Middle frontal gyrus (tissue), 1 donor: ENCODE data around the gene COL17A1.

Experiments used
- DNase-seq: peaks from one replicate; pipeline ENCODE4 v3.0.0-alpha.2; 2015; ENCODE audit warnings: low spot score; ENCODE audit errors: extremely low spot score

The COL17A1 gene

GRCh38 chr10:104098358-104098925 lies 12.8 kb upstream of the COL17A1 start:
- no peak for DNase-seq

GRCh38 chr10:104096692-104097091 lies 11.0 kb upstream of the COL17A1 start:
- DNase-seq: no peak

DNA sequence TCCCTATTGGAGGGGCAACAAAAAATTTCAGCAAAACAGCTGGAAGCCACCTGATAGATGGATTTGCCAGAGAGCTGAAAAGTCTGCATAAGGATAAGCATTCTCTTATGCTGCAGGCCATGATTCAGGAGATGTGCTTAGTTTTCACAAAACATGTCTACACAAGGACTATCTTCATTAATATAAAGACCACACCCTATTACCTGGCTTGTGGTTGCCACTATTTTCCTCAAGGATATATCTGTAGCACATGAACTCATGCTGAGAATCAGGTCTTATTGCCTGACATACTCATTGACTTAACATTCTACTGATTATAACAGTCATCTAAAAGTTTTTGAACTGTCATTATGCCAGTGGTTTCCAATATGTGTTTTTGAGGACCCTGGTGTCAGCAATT lies 7.1 kb upstream of the COL17A1 start:
- DNase-seq: no peak

- DNase-seq: no peak
These were observed 4.9 kb upstream of the COL17A1 start for GRCh38 chr10:104090611-104091010.

DNA sequence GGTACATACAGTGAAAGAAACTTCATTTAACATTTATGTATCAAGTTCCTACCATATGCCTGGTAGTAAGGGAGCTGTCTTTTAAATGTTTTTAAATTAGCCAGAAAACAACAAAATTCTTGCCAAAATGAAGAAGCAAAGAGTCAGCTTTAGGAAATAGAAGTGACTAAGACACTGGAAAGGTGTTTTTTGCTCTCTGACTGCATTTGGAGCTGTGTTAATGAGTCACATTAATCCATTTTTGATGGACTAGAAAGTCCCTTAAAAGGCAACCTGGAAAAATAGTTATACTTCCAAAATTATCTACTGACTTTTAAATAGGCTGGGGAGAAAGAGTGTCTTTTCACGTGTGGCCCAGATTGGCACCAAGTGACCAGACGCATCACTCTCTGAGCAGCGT lies 3.9 kb upstream of the COL17A1 start:
- no peak for DNase-seq

GRCh38 chr10:104088239-104088638 lies 2.6 kb upstream of the COL17A1 start:
- DNase-seq: no peak

DNA sequence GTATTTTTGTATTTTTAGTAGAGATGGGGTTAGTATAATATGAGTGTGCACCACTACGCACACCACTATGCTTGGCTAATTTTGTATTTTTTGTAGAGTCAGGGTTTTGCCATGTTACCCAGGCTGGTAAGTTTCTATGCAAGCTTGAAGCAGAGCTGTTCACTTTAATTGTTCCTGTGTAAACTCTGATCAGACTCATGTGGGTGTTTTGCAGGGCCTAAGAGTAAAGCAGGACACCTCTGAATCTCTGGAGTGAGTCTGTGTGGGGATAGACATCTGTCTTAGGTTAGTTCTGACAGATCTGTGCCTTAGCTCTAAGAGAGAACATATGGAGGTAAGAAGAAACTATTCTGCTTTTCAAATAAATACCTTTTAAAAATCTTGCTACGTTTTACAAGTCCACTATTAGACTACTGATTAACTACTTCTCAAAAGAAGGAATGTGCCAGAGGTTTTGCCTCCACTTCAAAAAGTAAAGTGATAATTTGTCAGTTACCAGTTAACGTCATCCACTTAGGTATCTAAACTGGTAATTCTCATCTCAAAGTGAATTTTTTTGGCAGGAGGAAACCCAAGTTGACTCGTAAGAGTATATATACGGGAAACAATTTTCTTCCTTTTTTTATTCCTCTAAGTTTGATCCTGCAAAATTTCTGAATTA lies 1.1 kb downstream of the COL17A1 start:
- DNase-seq: no peak

- DNase-seq: no peak
These were observed 3.7 kb downstream of the COL17A1 start for GRCh38 chr10:104081998-104082397.

DNA sequence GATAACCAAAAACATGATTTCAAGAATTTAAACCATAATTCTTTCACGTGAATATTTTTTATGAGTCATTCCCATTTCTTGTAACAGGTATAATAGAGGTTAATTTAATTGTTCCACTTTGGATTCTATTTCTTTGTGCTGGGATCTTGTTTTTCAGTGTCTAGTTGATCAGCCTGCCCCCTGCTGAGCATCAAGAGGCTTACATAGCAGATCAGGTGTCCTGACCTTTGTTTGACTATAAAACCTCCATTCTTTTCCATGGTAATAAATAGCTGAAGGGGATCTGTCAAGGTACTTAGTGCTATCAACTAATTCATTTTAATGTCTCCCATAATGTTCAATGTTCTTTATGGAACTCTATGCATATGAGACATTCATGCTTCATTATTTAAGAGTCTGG lies 4.9 kb downstream of the COL17A1 start:
- DNase-seq: no peak

DNA sequence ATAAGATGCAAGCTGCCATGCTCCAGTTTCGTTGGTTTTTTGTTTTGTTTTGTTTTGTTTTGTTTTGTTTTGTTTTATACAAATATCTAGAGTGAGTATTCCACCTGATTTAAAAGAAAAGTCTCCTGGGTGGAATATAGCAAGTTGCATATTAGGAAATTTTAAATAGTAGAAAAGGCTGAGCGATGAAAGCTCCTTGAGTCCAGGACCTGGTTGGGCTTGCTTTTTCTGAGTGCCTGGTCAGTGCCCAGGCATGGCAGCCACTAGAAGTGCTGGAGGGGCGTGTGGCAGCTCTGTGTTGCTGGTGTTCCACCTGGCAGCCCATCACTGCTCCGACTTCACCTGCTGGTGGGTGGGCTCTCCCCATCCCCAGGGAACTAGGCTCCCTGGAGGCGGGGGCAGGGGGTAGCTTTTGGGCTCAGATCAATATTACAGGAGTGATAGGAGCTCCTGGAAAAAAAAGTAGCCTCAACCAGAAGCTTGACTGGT lies 8.0 kb downstream of the COL17A1 start:
- no peak for DNase-seq

GRCh38 chr10:104077247-104077646 lies 8.4 kb downstream of the COL17A1 start:
- DNase-seq: no peak

DNA sequence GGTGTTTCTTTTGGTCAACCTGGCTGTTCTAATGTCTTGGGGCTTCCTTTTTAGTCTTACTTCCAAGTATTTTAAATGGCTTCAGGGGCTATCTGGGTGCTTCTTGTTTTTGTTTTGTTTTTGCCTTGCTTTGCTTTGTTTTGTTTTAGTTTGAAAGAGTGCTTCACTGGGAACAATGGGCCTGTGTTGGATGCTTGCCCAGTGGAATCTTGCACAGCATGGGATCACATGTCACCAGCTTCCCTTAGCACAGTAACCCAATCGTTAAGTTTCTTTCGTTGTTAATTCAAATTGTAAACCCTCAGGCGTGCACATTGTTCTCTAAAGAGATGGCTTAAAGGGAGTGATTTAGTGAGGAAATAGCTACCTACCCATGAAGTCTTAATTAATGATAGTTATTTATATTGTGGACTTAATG lies 8.9 kb downstream of the COL17A1 start:
- no peak for DNase-seq

- DNase-seq: no peak
These were observed 11.2 kb downstream of the COL17A1 start for GRCh38 chr10:104074505-104074904.

DNA sequence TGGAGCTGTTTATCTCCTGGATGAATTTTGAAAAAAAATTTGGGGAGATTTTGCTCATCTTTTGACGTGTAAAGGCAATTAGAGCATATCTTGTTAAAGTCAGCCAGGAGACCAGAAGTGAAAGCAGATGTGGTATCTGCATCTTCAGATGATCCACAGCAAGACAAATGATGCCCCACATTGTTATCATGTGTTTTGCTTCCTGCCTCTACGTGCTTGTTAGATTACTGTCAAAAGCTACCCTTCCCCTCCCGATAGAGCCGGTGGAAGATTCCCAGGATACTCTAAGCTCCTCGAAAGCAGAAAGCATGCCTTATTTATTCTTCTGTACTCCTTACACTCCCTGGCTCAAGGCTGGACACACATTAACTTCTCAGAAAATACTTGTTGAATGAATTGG lies 12.9 kb downstream of the COL17A1 start:
- DNase-seq: no peak

- DNase-seq: no peak
These were observed 16.1 kb downstream of the COL17A1 start for GRCh38 chr10:104069613-104070012.

DNA sequence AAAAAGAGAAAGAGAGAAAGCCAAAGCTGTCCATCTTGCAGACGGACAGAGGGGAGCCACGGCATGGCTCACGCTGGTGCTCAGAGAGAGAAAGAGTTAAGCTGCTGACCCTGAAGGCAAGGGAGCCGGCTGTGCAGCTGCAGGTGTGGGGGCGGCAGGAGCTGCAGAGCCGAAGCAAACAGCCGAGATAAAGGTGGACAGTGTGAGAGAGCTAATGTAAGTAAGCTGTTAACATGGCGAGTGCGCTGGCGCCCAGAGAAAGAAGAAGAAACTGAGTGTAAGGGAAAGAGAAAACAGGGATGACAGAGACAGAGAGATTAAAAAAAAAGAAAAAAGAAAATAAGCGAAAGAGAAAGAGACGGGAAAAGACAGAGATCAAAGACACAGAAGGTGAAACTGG lies 18.2 kb downstream of the COL17A1 start:
- no peak for DNase-seq

GRCh38 chr10:104066945-104067344 lies 18.7 kb downstream of the COL17A1 start:
- DNase-seq: no peak

GRCh38 chr10:104065748-104066147 lies 19.9 kb downstream of the COL17A1 start:
- no peak for DNase-seq

DNA sequence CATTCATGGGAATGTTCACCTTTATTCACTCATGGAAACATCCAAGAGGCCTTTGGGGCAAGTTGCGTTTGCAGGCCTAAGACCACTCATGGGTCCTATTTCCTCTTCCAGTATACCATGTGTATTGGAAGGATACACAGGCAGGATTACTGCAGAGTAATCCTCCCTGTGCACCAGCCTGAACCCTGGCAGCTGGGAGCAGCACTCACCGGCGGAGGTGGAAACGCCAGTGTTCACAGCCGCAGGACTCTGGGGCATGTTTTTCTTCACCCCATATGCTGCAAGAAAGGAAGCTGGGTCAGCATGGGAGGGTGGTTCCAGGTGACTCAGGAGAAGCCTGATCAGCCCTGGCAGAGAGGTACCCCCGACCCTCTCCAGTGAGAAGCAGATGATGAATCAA lies 24.5 kb downstream of the COL17A1 start:
- DNase-seq: no peak

GRCh38 chr10:104059364-104059763 lies 26.3 kb downstream of the COL17A1 start:
- no peak for DNase-seq

DNA sequence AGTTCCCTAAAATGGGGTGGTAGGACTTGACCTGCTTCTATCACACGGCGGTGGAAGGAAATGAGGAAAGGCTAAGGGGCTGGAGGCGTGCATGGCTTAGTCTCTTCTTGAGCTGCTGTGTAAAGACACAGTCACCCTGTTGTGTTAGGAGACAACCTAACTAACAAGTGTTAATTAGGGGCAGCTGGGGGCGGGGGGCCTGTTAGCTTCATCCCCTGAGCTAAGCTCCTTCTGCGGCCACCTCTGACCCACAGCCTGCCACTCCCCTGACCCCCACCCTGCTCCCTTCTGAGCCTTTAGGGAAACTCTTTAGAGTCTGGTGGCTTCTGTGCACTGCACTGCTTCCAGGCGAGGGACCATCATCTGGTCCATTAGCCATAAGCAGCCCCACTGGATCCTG lies 28.0 kb downstream of the COL17A1 start:
- no peak for DNase-seq

- DNase-seq: no peak
These were observed 28.9 kb downstream of the COL17A1 start for GRCh38 chr10:104056619-104057273.

DNA sequence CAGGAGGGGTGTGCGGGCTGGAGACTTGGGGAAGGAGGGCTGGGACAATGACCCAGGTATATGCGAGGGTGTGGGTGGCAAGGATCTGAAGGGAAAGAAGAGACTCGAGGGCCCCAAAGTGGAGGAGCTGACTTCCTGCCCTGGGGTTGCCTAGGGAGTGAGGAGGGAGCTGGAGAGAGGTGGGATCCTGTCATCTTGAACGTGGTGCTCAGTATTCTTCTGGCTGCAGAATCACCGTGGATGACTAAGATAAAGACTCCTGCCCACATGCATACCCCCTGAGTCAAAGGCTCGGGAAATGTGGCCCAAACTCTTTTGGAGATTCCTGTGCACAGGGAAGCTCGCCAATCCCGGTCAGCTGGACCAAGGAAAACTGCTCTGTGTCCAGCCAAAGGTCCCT lies 31.2 kb downstream of the COL17A1 start:
- DNase-seq: no peak
